Measurements from ENCODE around the gene POLR2C. TPM values are rescaled to one million over a fixed set of nuclear protein-coding genes. Genes with fewer than 3 reads are reported as not detected.

The POLR2C gene
- total and polyA plus RNA-seq, 9 donors = 54.9 to 96.9 (median 68.9) TPM

- WGBS, 3 donors = 67 to 75% (median 69%) methylated on average over 9 of the region's 9 CpGs
- Histone ChIP-seq H3K36me3 (no peaks in the 10 kb centered on the region), H3K9me3 (no peaks in the 10 kb centered on the region), H3K27ac (peak overlapping the region in 1 of 2 donors; percentile 36), H3K4me3 (no peak overlapping the region), H3K4me1 (ENCODE audit: insufficient read depth) (peaks cover 18% of the 10 kb centered on the region), H3K27me3 (no peaks in the 10 kb centered on the region)
- no peak for DNase-seq
- intact Hi-C loops (cut with DNase I) = no loop called here
- no peak for TF ChIP-seq POLR2A (IDR thresholded peaks at IDR 0.05)
- no peak for TF ChIP-seq CTCF (IDR thresholded peaks at IDR 0.05)
- no peak for TF ChIP-seq EP300 (IDR thresholded peaks at IDR 0.05)
Measured at GRCh38 chr16:57477531-57478202, 15.2 kb downstream of the POLR2C start.

DNA sequence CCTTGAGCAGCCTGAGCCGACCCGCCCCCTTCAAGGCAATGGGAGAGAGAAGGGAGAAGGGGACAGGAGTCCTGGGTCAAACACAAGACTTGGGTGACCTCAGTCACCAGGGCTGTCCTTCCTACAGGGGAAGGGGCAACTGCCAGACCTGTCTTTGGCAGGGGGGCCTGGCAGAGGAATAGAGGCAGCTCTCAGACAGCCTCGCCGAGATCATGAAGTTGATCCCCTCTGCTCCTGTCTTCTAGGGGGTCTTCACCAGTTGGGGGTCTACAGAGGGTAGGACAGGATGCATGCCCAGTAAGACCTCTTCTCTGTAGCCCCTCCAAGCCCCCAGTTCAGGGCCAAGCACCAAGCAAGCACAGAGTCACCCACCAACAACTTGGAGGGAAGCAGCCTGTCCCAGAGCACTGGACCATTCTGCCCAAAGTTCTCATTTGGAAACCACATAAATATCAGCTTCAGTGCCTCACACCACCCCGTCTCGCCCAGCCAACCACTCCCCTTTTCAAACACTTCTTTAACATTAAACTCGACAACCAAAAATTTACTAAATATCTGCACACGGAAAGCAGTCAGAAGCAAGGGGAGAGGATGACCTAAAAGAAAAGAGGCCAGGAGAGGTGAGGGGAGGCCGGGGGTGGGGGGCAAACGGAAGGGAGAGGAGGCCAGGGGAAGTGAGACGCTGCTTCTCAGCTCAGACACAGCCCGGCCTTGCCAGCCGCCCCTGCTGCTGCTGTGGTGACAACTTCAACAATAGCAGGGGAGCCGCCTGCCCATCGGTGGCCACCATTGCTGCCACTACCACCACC, 16.1 kb downstream of the POLR2C start:
- Histone ChIP-seq H3K27ac (peak overlapping the region; percentile 35 to 54), H3K4me3 (peak overlapping the region; percentile 20), H3K36me3 (no peaks in the 10 kb centered on the region), H3K27me3 (no peaks in the 10 kb centered on the region), H3K4me1 (ENCODE audit: insufficient read depth) (peaks cover 18% of the 10 kb centered on the region), H3K9me3 (no peaks in the 10 kb centered on the region)
- TF ChIP-seq EP300 (IDR thresholded peaks at IDR 0.05) (no peak), POLR2A (IDR thresholded peaks at IDR 0.05) (no peak), CTCF (IDR thresholded peaks at IDR 0.05) (no peak)
- intact Hi-C loops (cut with DNase I) = no loop called here
- WGBS, 3 donors = 32 to 39% (median 33%) methylated on average over 13 to 15 of the region's 15 CpGs
- DNase-seq = no peak

GRCh38 chr16:57479205-57479975, 16.9 kb downstream of the POLR2C start:
- peak; percentile 52 to 61 (median 57) for DNase-seq
- Histone ChIP-seq H3K36me3 (no peaks in the 10 kb centered on the region), H3K27ac (peak overlapping the region; percentile 45 to 54), H3K9me3 (no peaks in the 10 kb centered on the region), H3K4me1 (ENCODE audit: insufficient read depth) (peaks cover 18% of the 10 kb centered on the region), H3K4me3 (peak overlapping the region; percentile 20), H3K27me3 (no peaks in the 10 kb centered on the region)
- no peak for TF ChIP-seq CTCF (IDR thresholded peaks at IDR 0.05)
- 7 to 9% (median 7%) methylated on average over 28 to 36 of the region's 36 CpGs for WGBS, 3 donors
- intact Hi-C loops (cut with DNase I) = no loop called here

- no peaks in the 10 kb centered on the region for H3K36me3 ChIP-seq
- peak overlapping the region; percentile 45 to 54 for H3K27ac ChIP-seq
- no peak for TF ChIP-seq CTCF (IDR thresholded peaks at IDR 0.05)
- TF ChIP-seq POLR2A (IDR thresholded peaks at IDR 0.05) = no peak
- TF ChIP-seq EP300 (IDR thresholded peaks at IDR 0.05) = no peak
- WGBS, 3 donors = 9 to 16% (median 12%) methylated on average over 15 of the region's 15 CpGs
- peak overlapping the region; percentile 20 for H3K4me3 ChIP-seq
- intact Hi-C loops (cut with DNase I) = no loop called here
- DNase-seq = peak in 4 of 5 donors; percentile 53 to 74 (median 55)
- no peaks in the 10 kb centered on the region for H3K9me3 ChIP-seq
- no peaks in the 10 kb centered on the region for H3K27me3 ChIP-seq
- peaks cover 19% of the 10 kb centered on the region for H3K4me1 ChIP-seq (ENCODE audit: insufficient read depth)
Measured at GRCh38 chr16:57479976-57480753, 17.7 kb downstream of the POLR2C start.
